ENCODE results near the gene SYTL2.

GRCh38 chr11:85647078-85647477 is 163.9 kb downstream of the SYTL2 start:
- TF ChIP-seq POLR2AphosphoS5 (IDR thresholded peaks at IDR 0.05; ENCODE audit: borderline replicate concordance, low read depth, low read length), result no peak
- TF ChIP-seq EZH2 (IDR thresholded peaks at IDR 0.05), result no peak
